Activated gamma-delta T cell treated with anti-CD3 and anti-CD28 coated beads, Interleukin-2, amount 50 U/mL, for 16 hours (primary cell): Measurements from ENCODE around the gene HPS4.
"Not testable (repeated sequence)": the region's sequence is repeated elsewhere in the genome, so short reads cannot be mapped to it uniquely, and the experiment has no call there.

ENCODE experiments used
- DNase-seq: peaks from one replicate; pipeline ENCODE4 v3.0.0-alpha.2; 2020; ENCODE audit warnings: low read depth

Gene HPS4

DNA sequence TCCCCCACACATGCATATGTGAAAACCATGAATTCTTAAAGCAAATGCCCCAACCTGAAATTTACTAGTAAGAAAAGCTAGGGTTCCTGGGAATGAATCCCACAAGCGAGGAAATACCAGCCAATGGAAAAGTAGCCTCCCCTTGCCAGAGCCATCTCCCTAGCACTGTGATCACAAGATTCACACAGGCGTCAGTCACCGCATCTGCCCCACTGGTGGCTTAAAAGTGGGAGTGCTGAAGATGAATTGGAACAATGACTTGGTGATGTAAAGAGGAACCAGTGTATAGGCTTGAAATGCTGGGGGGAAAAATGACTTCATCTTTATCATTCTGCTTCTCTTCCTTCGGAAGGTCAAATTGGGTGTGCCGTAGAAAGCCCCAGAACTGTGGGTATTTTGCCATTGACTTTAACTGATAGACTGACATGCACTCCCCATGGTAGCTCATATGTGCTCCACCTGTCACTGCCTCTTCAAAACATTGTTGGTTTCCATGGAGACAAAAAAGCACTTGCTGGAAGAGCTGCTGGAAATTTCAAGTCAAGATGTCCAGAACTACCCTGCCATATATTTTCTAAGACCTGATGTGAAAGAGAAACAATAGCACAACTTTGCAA, 73.8 kb downstream of the HPS4 start:
- no peak for DNase-seq

- not testable (repeated sequence) for DNase-seq
These were observed 74.9 kb downstream of the HPS4 start for GRCh38 chr22:26408562-26409220.

GRCh38 chr22:26406118-26406517, 77.5 kb downstream of the HPS4 start:
- no peak for DNase-seq

GRCh38 chr22:26404851-26405421, 78.6 kb downstream of the HPS4 start:
- DNase-seq: no peak

- DNase-seq: no peak
These were observed 81.9 kb downstream of the HPS4 start for GRCh38 chr22:26401726-26402125.
